K562 (cell line): ENCODE measurements around the gene CFAP298. TPM values are rescaled to one million over a fixed set of nuclear protein-coding genes. Genes with fewer than 3 reads are reported as not detected.

Experiments
- ATAC-seq: fragments of 200-7000 bp; cut with Tn5 transposase; 3 replicates; pipeline ENCODE4 v1.9.1; 2020; ENCODE audit warnings: moderate library complexity
- BruUV-seq: library from RNA; stranded (reverse); fragments of 400-500 nt; replicated peaks from 2 replicates; lab custom pipeline; 2021; lab: Mats Ljungman, UMichigan
- CTCF ChIA-PET: fragments of 300-600 bp; formaldehyde crosslinking; extraction: SDS; loops from one replicate; lab custom pipeline; 2021; ENCODE audit warnings: low intra/inter-chr PET ratio; lab: Yijun Ruan, JAX
- POLR2A ChIA-PET: fragments of 300-600, 350-650 bp; sonication (Branson Sonifier 250); formaldehyde crosslinking; extraction: SDS; loops from one replicate; lab custom pipeline; 2021; ENCODE audit warnings: antibody characterized with exemption, inconsistent platforms; lab: Yijun Ruan, JAX
- DNase-seq, 4 experiments: peaks; one replicate each; pipeline versions ENCODE4 v3.0.0 to v3.0.0-alpha.2; 2011 to 2018; ENCODE audit warnings: low spot score in 3 of 4, mixed read lengths in 3 of 4; ENCODE audit errors: extremely low read depth in 1 of 4
- FAIRE-seq: peaks from 2 replicates; lab custom pipeline; 2011; peaks lifted over from hg19 to GRCh38; lab: Jason Lieb, UNC
- H2AFZ ChIP-seq: 2 replicates; pipeline ENCODE4 v1.6.0; 2011; ENCODE audit warnings: low read depth, low read length, control low read depth, inconsistent platforms
- H3K27ac ChIP-seq: fragments of 200-600 bp; 3 replicates; pipeline ENCODE4 v1.8.0; 2011; ENCODE audit warnings: low read depth, mild to moderate bottlenecking, control low read depth, inconsistent platforms, low read length, moderate library complexity, mixed read lengths; ENCODE audit errors: extremely low read depth
- H3K27me3 ChIP-seq, 2 experiments: fragments of 300-600 bp in 1 of 2; 2 replicates in 1 of 2; 3 replicates in 1 of 2; pipeline versions ENCODE4 v1.6.0 to v1.8.0; 2011; ENCODE audit warnings: inconsistent platforms in 2 of 2, low read length in 2 of 2, mild to moderate bottlenecking in 1 of 2, mixed read lengths in 1 of 2, moderate library complexity in 1 of 2; ENCODE audit not compliant: control insufficient read depth in 2 of 2, insufficient read depth in 2 of 2
- H3K36me3 ChIP-seq: fragments of 300-600 bp; 3 replicates; pipeline ENCODE4 v1.8.0; 2011; ENCODE audit warnings: mild to moderate bottlenecking, low read length, inconsistent platforms; ENCODE audit not compliant: control insufficient read depth, insufficient read depth
- H3K4me1 ChIP-seq, 2 experiments: fragments of 200-600 bp in 1 of 2; replicated peaks in 1 of 2; 2 replicates in 1 of 2; 3 replicates in 1 of 2; pipeline versions ENCODE4 v1.5.1 to v1.8.0; 2011; ENCODE audit warnings: inconsistent platforms in 2 of 2, low read length in 2 of 2, mild to moderate bottlenecking in 1 of 2, mixed read lengths in 1 of 2, moderate library complexity in 1 of 2; ENCODE audit not compliant: control insufficient read depth in 2 of 2, insufficient read depth in 2 of 2
- H3K4me2 ChIP-seq: 2 replicates; pipeline ENCODE4 v1.6.1; 2011; ENCODE audit warnings: low read length, control low read depth, inconsistent platforms, mixed read lengths; ENCODE audit not compliant: insufficient read depth
- H3K4me3 ChIP-seq: fragments of 200-600 bp; sonication (generic), shearing (Covaris generic); 2 replicates; pipeline ENCODE4 v1.5.1; 2016; ENCODE audit warnings: control low read depth, inconsistent platforms
- H3K79me2 ChIP-seq: fragments of 200-600 bp; 3 replicates; pipeline ENCODE4 v1.8.0; 2011; ENCODE audit warnings: low read length, inconsistent platforms; ENCODE audit not compliant: control insufficient read depth, insufficient read depth
- H3K9ac ChIP-seq, 2 experiments: 2 replicates each; pipeline versions ENCODE4 v1.6.0 to v1.6.1; 2011; ENCODE audit warnings: low read depth in 2 of 2, low read length in 2 of 2, control low read depth in 1 of 2, inconsistent platforms in 1 of 2, mild to moderate bottlenecking in 1 of 2, mixed read lengths in 1 of 2; ENCODE audit not compliant: insufficient read depth in 1 of 2
- H3K9me1 ChIP-seq: one replicate; pipeline ENCODE4 v1.6.0; 2011; ENCODE audit warnings: inconsistent platforms, mild to moderate bottlenecking, low read length, moderate library complexity; ENCODE audit not compliant: control insufficient read depth, insufficient read depth
- H3K9me3 ChIP-seq: replicated peaks from 2 replicates; pipeline ENCODE4 v1.5.1; 2011; ENCODE audit warnings: low read depth, low read length, inconsistent platforms; ENCODE audit not compliant: control insufficient read depth, insufficient read depth
- H4K20me1 ChIP-seq: replicated peaks from 2 replicates; pipeline ENCODE4 v1.6.1; 2011; ENCODE audit warnings: low read length, inconsistent platforms, mixed read lengths; ENCODE audit not compliant: control insufficient read depth, insufficient read depth
- GATA2 ChIP-seq: sonication (generic); formaldehyde crosslinking; IDR thresholded peaks from 2 replicates; pipeline ENCODE4 v1.4.0; 2020; ENCODE audit warnings: mild to moderate bottlenecking, missing genetic modification reagents
- KDM4B ChIP-seq, 2 experiments: fragments of 450-650 bp in 1 of 2; sonication (generic) in 1 of 2; IDR thresholded peaks; 2 replicates each; pipeline ENCODE4 v1.6.1; 2016 to 2017; ENCODE audit warnings: borderline replicate concordance in 2 of 2, antibody characterized with exemption in 1 of 2, low read depth in 1 of 2, mild to moderate bottlenecking in 1 of 2
- PHF20 ChIP-seq: fragments of 450-650 bp; IDR thresholded peaks from 2 replicates; pipeline ENCODE4 v1.6.1; 2018; ENCODE audit not compliant: partially characterized antibody
- POLR2H ChIP-seq: IDR thresholded peaks from 2 replicates; pipeline ENCODE4 v1.6.1; 2016; ENCODE audit warnings: missing genetic modification characterization, low read depth, mild to moderate bottlenecking, control low read depth, missing compliant biosample characterization, moderate library complexity
- SIRT6 ChIP-seq: IDR thresholded peaks from one replicate; pipeline ENCODE4 v1.6.1; 2012; ENCODE audit warnings: low read depth, mild to moderate bottlenecking, control low read depth, inconsistent platforms, low read length, moderate library complexity
- SRSF7 ChIP-seq: fragments of 200-400 bp; formaldehyde crosslinking; optimal IDR thresholded peaks from 2 replicates; pipeline ENCODE3; 2017; ENCODE audit warnings: mild to moderate bottlenecking, low read depth, low read length
- ZNF316 ChIP-seq: fragments of 450-650 bp; IDR thresholded peaks from 2 replicates; pipeline ENCODE4 v1.6.1; 2016
- WGBS: fragments of 100-300 bp; shearing (Covaris generic); methylation state at CpG from one replicate; pipeline ENCODE4 v1.1.6; 2016; ENCODE audit warnings: low coverage, mixed read lengths; ENCODE audit not compliant: insufficient coverage; ENCODE audit errors: missing lambda C conversion rate; 5-methylcytosine and 5-hydroxymethylcytosine counted together
- in situ Hi-C: fragments of 300-500 bp; cut with MboI; formaldehyde crosslinking; loops from 4 replicates; pipeline ENCODE4 v1.15.0; 2018; ENCODE audit warnings: inconsistent platforms, mixed read lengths
- intact Hi-C: fragments of 100-400 bp; cut with micrococcal nuclease; formaldehyde crosslinking; loops from 2 replicates; pipeline ENCODE4 v1.14.2; 2022
- polyA plus RNA-seq, 8 experiments: library from polyadenylated mRNA; depleted of rRNA in 4 of 8; stranded (reverse) in 5 of 8; unstranded in 3 of 8; fragments of >200 nt; fragmentation: Nextera tagmentation in 2 of 8; fragmentation: Illumina TruSeq in 1 of 8; extraction: Ambion mirVana in 2 of 8; extraction: Trizol in 1 of 8; gene quantifications; 2 replicates each; pipeline versions ENCODE4 v1.2.1 to v1.2.3, GENCODE V29; 2011 to 2014; ENCODE audit warnings: inconsistent platforms in 1 of 8, missing spikeins in 1 of 8
- total RNA-seq, 7 experiments: library from RNA; depleted of rRNA in 6 of 7; stranded (reverse); fragments of >200 nt in 6 of 7; fragmentation: Illumina TruSeq in 2 of 7; extraction: Trizol in 2 of 7; gene quantifications; 2 replicates each; pipeline versions ENCODE4 v1.2.1 to v1.2.3, GENCODE V29; 2011 to 2021; ENCODE audit warnings: low replicate concordance in 1 of 7
- TF ChIP-seq, protein P1 (sequence below): sonication (generic); formaldehyde crosslinking; IDR thresholded peaks from 2 replicates; pipeline ENCODE4 v1.8.0; 2022; ENCODE audit warnings: missing genetic modification reagents, mild to moderate bottlenecking, borderline replicate concordance
- TF ChIP-seq, protein P2 (sequence below): fragments of 450-650 bp; IDR thresholded peaks from 2 replicates; pipeline ENCODE4 v1.6.1; 2018; ENCODE audit not compliant: partially characterized antibody
- TF ChIP-seq, protein P3 (sequence below): sonication (generic); formaldehyde crosslinking; IDR thresholded peaks from 2 replicates; pipeline ENCODE4 v1.8.0; 2022; ENCODE audit warnings: mild to moderate bottlenecking, missing genetic modification reagents, borderline replicate concordance
- TF ChIP-seq, protein P4 (sequence below): IDR thresholded peaks from 2 replicates; pipeline ENCODE4 v1.6.1; 2011; ENCODE audit warnings: borderline replicate concordance, low read depth, mild to moderate bottlenecking, moderate library complexity, low read length; ENCODE audit not compliant: insufficient read depth, poor library complexity, severe bottlenecking

Gene CFAP298
- total and polyA plus RNA-seq, 9 of the 15 experiments (the other 6 are each of a cell fraction or from before 2014, with no cell fraction given): 31.4 to 178 (median 89.7) TPM

DNA sequence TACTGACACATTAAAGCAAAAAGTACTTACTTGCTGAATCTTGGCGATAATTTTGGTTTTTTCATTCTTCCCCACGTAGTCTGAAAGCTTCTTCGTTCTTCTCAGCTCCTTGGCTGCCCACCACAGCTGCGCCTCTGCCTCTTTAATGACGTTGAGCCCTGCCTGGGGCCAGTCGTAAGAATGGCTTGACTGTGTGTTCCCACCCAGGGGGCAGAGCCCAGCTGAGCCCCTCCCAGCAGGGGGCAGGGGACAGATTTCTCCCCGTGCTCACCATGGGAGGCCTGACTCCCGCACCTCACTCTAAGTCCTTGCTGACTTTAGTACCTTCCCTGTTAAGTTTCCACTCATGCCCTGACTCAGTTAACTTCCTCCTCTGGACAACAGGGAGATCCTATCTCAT is 9.0 kb downstream of the CFAP298 start:
- Histone ChIP-seq H3K79me2 (no peaks in the 10 kb centered on the region), H3K27ac (no peak overlapping the region), H3K27me3 (no peaks in the 10 kb centered on the region), H4K20me1 (no peaks in the 10 kb centered on the region), H2AFZ (no peak overlapping the region), H3K9me3 (no peaks in the 10 kb centered on the region), H3K4me2 (no peak overlapping the region), H3K9ac (0 out of 4 replicates have a peak overlapping the region, but pooled peaks of 1 of the 2 experiments have one; percentile 57), H3K36me3 (peaks cover 88% of the 10 kb centered on the region), H3K4me1 (peaks cover 3 to 6% of the 10 kb centered on the region in 2 experiments; a peak in 3 of 5 replicates), H3K4me3 (no peak overlapping the region), H3K9me1 (no peaks in the 10 kb centered on the region)
- BruUV-seq: no TSS peak
- in situ Hi-C loops: loop anchor here (5.0 kb wide), 1 partner anchor 201 kb away; no protein-coding TSS in a partner anchor
- 87% methylated on average over 8 of the region's 8 CpGs for WGBS
- FAIRE-seq (no peak), DNase-seq (no peak), ATAC-seq (no peak)
- CTCF ChIA-PET: no interaction called here
- POLR2A ChIA-PET: no interaction called here
- intact Hi-C loops: no loop called here
- TF ChIP-seq PHF20: no peak
- TF ChIP-seq SRSF7: no peak
- TF ChIP-seq POLR2H (tag): no peak
- TF ChIP-seq GATA2: no peak
- TF ChIP-seq, protein P1, sequence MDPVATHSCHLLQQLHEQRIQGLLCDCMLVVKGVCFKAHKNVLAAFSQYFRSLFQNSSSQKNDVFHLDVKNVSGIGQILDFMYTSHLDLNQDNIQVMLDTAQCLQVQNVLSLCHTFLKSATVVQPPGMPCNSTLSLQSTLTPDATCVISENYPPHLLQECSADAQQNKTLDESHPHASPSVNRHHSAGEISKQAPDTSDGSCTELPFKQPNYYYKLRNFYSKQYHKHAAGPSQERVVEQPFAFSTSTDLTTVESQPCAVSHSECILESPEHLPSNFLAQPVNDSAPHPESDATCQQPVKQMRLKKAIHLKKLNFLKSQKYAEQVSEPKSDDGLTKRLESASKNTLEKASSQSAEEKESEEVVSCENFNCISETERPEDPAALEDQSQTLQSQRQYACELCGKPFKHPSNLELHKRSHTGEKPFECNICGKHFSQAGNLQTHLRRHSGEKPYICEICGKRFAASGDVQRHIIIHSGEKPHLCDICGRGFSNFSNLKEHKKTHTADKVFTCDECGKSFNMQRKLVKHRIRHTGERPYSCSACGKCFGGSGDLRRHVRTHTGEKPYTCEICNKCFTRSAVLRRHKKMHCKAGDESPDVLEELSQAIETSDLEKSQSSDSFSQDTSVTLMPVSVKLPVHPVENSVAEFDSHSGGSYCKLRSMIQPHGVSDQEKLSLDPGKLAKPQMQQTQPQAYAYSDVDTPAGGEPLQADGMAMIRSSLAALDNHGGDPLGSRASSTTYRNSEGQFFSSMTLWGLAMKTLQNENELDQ (CRISPR knock-in tag): no peak
- TF ChIP-seq KDM4B (IDR thresholded peaks at IDR 0.05; ENCODE audit: borderline replicate concordance in 2 of 2, low read depth in 1 of 2): no peak
- TF ChIP-seq SIRT6: no peak
- TF ChIP-seq, protein P2, sequence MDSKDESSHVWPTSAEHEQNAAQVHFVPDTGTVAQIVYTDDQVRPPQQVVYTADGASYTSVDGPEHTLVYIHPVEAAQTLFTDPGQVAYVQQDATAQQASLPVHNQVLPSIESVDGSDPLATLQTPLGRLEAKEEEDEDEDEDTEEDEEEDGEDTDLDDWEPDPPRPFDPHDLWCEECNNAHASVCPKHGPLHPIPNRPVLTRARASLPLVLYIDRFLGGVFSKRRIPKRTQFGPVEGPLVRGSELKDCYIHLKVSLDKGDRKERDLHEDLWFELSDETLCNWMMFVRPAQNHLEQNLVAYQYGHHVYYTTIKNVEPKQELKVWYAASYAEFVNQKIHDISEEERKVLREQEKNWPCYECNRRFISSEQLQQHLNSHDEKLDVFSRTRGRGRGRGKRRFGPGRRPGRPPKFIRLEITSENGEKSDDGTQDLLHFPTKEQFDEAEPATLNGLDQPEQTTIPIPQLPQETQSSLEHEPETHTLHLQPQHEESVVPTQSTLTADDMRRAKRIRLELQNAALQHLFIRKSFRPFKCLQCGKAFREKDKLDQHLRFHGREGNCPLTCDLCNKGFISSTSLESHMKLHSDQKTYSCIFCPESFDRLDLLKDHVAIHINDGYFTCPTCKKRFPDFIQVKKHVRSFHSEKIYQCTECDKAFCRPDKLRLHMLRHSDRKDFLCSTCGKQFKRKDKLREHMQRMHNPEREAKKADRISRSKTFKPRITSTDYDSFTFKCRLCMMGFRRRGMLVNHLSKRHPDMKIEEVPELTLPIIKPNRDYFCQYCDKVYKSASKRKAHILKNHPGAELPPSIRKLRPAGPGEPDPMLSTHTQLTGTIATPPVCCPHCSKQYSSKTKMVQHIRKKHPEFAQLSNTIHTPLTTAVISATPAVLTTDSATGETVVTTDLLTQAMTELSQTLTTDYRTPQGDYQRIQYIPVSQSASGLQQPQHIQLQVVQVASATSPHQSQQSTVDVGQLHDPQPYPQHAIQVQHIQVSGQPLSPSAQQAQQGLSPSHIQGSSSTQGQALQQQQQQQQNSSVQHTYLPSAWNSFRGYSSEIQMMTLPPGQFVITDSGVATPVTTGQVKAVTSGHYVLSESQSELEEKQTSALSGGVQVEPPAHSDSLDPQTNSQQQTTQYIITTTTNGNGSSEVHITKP: no peak
- TF ChIP-seq, protein P3, sequence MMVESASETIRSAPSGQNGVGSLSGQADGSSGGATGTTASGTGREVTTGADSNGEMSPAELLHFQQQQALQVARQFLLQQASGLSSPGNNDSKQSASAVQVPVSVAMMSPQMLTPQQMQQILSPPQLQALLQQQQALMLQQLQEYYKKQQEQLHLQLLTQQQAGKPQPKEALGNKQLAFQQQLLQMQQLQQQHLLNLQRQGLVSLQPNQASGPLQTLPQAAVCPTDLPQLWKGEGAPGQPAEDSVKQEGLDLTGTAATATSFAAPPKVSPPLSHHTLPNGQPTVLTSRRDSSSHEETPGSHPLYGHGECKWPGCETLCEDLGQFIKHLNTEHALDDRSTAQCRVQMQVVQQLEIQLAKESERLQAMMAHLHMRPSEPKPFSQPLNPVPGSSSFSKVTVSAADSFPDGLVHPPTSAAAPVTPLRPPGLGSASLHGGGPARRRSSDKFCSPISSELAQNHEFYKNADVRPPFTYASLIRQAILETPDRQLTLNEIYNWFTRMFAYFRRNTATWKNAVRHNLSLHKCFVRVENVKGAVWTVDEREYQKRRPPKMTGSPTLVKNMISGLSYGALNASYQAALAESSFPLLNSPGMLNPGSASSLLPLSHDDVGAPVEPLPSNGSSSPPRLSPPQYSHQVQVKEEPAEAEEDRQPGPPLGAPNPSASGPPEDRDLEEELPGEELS: no peak
- TF ChIP-seq, protein P4, sequence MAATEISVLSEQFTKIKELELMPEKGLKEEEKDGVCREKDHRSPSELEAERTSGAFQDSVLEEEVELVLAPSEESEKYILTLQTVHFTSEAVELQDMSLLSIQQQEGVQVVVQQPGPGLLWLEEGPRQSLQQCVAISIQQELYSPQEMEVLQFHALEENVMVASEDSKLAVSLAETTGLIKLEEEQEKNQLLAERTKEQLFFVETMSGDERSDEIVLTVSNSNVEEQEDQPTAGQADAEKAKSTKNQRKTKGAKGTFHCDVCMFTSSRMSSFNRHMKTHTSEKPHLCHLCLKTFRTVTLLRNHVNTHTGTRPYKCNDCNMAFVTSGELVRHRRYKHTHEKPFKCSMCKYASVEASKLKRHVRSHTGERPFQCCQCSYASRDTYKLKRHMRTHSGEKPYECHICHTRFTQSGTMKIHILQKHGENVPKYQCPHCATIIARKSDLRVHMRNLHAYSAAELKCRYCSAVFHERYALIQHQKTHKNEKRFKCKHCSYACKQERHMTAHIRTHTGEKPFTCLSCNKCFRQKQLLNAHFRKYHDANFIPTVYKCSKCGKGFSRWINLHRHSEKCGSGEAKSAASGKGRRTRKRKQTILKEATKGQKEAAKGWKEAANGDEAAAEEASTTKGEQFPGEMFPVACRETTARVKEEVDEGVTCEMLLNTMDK: no peak
- TF ChIP-seq ZNF316: no peak
